ENCODE measurements around the gene CIAO2B. TPM values are rescaled to one million over a fixed set of nuclear protein-coding genes. Genes with fewer than 3 reads are reported as not detected.
"Not testable (repeated sequence)": the region's sequence is repeated elsewhere in the genome, so short reads cannot be mapped to it uniquely, and the experiment has no call there.

CIAO2B gene
- total RNA-seq, result 85.1 and 97.3 TPM in 2 replicates

DNA sequence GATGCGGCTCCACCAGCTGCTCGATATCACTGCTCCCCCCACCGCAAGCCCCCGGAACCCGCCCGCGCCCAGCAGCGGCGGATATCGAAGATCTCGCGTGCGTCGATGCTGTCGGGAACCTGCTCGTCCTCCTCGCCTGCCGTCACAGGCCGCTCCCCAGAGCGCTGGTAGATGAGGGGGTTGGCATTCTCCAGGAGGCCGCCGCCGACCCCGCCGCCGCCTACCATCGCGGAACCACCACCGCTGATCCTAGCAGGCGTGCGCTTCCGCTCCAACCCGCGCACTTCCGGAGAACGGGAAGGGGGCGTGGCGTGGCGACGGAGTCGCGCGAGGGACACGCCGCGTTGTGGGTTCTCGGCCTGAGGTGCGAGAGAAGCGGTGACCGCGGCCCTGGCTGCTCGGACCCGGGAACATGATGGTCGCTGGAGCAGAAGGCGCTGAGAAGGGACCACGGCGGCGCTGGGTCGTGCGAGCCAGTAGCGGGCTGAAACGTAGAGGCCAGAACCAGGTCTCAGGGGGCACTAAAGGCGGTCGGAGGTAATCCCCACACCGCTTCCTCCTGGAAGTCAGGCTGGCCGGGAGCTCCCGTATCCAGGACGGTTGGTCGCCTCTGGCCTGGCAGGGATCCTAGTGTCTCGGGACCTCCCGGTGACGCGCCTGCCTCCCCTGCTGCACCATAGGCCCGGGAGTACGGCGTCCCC lies at the start of gene CIAO2B:
TSS of gene CIAO2B (minus strand) at position 265 of the 701 bp plus-strand sequence. CDS start at position 227, 38 bp downstream.
- no peak for DNase-seq (ENCODE audit: extremely low read depth, low read depth, low spot score)

DNA sequence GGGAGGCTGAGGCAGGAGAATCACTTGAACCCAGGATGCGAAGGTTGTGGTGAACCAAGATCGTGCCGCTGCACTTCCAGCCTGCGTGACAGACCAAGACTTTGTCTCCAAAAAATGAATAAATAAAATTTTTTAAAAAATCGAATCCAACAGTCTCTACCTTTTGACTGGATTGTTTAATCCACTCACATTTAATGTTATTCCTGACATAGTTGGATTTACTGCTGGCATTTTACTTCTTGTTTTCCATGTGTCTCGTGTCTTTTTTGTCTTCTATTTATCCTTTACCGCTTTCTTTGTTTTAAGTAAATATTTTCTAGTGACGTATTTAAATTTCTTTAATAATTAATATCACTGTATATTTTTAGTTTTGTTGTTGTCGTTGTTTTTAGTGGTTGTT lies 48.8 kb upstream of the CIAO2B start:
- DNase-seq (ENCODE audit: extremely low read depth, low read depth, low spot score), result no peak

DNA sequence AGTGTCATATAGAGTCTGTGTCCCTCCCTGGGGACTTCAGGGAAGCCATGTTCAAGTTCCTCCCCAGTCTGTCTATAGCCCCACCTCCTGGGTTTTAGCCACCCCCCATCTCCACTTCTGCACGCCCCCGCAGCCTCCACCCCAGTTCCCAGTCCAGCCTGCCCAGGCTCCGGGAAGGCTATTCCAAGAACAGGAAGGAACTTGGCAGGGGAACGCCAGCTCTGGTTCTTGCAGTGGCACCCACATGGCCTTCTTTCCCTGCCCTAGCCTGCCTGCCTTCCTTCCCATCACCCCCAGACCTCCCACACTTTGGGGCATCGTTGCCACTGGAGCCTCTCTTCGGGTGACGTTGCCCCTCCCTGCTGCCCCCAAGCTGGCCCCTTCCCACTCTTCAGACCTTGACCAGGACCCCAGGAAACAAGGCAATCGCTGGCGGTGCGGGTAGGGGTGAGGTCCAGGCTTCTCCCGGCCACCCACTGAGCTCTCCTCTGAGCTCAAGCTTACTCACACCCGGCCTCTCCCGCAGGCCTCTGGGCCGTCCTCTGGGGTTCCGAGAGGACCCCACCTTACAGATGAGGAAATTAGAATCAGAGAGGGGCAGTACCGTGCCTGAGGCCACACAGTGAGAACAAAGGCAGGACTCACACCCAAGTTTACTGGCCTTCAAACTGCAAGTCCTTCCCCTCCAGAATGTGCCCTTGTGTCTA lies 45.0 kb upstream of the CIAO2B start:
- no peak for DNase-seq (ENCODE audit: extremely low read depth, low read depth, low spot score)

DNA sequence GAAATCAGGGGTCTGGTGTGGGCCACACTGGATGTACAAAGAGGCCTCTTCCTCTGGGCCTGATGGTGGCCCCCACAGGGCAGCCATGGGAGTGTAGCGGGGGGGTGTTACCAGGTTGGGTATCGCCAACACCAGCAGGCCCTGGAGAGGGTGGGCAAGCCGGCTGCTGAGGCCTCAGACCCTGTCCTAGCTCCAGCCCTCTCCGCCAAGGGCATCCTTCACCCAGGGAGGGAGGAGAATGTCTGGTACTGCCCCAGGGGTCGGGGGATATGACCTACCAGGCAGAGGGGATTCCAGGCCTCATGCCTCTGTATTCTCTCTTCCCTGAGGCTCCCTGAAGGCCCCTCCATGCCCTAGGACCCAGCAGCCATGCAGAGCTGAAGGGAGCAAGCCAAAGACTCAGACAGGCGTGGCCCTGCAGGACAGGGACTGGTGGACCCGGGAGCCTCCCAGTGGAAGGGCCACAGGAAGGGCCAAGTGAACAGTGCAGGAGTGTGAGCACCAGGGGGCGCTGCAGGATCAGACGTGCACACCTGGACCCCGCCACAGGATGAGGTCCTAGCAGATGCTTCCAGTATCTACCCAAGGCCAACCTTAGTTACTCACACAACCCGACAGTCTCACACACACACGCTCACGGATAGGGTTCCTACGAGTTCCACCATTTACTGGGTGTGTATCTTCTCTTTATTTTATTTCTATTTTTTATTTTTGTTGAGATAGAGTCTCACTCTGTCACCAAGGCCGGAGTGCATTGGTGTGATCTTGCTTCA lies 43.3 kb upstream of the CIAO2B start:
- peak; percentile 29 for DNase-seq (ENCODE audit: extremely low read depth, low read depth, low spot score)

DNA sequence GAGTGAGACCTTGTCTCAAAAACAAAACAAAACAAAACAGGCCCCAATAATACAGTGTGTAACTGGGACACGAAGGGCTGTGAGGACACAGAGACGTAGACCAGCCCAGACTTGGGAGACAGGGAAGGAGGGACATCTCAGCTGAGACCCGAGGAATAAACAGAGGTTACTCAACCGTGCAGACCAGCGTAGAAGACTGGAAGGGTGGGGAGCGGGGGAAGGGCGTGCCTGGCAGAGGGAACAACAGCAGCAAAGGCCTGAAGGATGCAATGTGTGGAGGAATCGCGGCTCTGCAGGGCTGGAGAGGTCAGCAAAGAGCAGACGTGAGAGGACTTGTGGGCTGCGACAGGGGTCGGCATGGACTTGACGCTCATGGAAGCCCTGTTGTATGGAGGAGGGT lies 42.5 kb upstream of the CIAO2B start:
- no peak for DNase-seq (ENCODE audit: extremely low read depth, low read depth, low spot score)

DNA sequence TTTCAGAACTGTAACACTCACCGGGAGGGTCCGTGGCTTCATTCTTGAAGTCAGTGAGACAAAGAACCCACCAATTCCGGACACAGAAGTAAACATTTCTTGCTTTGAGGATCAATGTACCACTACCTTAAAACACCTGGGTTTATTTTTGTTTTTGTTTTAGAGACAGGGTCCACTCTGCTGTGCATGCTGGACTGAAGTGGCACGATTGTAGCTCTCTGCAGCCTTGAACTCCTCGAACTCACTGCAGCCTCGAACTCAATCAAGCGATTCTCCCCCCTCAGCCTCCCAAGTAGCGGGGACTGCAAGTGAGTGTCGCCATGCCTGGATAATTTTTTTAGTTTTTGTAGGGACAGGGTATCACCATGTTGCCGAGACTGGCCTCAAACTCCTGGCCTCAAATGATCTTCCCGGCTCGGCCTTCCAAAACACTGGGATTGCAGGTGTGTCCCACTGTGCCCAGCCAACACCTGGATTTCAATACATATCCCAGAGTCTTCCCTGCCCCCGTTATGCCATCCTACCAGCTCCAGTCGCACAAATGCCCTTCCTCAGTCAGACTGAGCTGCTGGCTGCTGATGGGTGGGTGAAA lies 41.2 kb upstream of the CIAO2B start:
- no peak for DNase-seq (ENCODE audit: extremely low read depth, low read depth, low spot score)

DNA sequence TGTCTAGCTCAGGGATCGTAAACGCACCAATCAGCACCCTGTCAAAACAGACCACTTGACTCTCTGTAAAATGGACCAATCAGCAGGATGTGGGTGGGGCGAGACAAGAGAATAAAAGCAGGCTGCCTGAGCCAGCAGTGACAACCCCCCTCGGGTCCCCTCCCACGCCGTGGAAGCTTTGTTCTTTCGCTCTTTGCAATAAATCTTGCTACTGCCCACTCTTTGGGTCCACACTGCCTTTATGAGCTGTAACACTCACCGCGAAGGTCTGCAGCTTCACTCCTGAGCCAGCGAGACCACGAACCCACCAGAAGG lies 40.7 kb upstream of the CIAO2B start:
- DNase-seq (ENCODE audit: extremely low read depth, low read depth, low spot score), result not testable (repeated sequence)

DNA sequence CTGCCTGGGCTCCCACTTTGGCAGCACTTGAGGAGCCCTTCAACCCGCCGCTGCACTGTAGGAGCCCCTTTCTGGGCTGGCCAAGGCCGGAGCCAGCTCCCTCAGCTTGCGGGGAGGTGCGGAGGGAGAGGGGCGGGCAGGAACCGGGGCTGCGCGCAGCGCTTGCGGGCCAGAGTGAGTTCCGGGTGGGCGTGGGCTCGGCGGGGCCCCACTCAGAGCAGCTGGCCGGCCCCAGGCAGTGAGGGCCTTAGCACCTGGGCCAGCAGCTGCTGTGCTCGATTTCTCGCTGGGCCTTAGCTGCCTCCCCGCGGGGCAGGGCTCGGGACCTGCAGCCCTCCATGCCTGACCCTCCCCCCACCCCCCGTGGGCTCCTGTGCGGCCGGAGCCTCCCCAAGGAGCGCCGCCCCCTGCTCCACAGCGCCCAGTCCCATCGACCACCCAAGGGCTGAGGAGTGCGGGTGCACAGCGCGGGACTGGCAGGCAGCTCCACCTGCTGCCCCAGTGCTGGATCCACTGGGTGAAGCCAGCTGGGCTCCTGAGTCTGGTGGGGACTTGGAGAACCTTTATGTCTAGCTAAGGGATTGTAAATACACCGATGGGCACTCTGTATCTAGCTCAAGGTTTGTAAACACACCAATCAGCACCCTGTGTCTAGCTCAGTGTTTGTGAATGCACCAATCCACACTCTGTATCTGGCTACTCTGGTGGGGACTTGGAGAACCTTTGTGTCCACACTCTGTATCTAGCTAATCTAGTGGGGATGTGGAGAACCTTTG lies 40.1 kb upstream of the CIAO2B start:
- not testable (repeated sequence) for DNase-seq (ENCODE audit: extremely low read depth, low read depth, low spot score)

DNA sequence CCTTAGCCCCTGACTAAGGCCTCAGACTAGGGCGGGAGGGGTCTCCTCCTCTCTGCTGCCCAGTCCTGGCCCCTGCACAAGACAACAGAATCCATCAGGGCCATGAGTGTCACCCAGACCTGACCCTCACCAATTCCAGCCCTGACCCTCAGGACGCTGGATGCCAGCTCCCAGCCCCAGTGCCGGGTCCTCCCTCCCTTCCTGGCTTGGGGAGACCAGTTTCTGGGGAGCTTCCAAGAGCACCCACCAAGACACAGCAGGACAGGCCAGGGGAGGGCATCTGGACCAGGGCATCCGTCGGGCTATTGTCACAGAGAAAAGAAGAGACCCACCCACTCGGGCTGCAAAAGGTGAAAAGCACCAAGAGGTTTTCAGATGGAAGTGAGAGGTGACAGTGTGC lies 39.5 kb upstream of the CIAO2B start:
- DNase-seq (ENCODE audit: extremely low read depth, low read depth, low spot score), result no peak

DNA sequence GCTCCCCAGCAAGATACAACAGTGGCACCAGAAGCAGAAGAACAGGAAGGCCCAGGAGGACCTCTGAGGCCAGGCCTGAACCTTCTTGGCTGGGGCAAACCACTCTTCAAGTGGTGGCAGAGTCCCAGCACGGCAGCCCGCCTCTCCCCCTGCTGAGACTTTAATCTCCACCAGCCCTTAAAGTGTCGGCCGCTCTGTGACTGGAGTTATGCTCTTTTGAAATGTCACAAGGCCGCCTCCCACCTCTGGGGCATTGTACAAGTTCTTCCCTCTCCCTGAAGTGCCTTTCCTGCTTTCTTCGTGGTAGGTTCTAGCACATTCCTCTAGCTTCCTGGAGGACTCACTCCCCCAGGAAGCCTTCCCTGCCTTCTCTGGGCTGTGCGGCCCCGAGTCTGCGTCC lies 38.8 kb upstream of the CIAO2B start:
- no peak for DNase-seq (ENCODE audit: extremely low read depth, low read depth, low spot score)

DNA sequence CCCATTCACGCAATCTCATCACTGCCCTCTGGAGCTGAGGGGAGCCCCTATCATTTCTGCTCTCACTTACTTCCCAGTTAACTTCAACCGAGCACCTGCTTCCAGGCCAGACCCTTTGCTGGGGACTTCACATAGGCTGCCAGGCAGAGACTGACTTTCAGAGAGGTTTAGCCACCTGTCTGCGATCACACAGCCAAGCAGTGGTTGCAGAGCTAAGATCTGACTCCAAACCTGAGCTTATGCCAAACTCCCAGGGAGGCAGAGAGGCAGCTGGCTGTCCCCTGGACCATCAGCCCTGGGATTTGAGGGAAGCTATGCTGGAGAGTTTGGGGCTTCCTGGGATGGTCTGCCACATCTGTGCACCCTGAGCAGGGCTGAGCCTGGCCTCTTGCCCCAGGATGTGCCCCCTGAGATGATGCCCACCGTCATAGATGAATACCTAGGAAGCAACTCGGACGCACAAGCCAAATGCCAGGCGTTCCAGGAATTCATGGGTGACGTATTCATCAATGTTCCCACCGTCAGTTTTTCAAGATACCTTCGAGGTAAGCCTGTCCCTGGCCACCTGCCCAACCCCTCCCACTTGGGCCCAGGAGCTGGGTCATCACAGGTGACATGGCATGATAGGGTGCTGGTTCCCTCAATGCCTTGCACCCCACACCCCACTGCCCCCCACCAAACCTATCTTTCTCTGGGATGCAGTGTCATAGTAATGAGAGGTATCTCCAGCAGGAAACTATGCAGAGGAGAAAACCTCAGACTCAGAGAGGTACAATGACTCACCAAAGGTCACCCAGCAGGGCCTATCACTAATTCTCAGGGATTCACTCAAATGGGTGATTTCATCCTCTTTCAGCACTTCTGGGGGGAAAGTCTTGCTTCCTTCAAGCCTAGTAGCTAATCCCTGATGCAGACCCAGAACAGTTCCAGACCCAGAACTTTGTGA lies 36.8 kb upstream of the CIAO2B start:
- DNase-seq (ENCODE audit: extremely low read depth, low read depth, low spot score), result no peak

DNA sequence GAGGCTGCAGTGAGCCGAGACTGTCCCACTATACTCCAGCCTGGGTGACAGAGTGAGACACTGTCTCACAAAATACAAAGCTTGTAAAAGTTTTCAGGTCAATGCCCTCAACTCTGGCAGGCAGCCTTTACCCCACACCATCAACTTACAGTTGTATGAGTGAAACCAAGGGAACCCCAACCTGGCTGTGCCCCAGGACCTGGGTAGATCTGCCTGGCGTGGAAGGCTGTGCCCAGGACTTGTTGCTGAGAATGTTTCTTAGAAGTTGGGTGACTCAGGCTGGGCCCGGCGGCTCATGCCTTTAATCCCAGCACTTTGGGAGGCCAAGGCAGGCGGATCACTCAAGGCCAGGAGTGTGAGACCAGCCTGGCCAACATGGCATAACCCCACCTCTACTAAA lies 34.6 kb upstream of the CIAO2B start:
- DNase-seq (ENCODE audit: extremely low read depth, low read depth, low spot score), result no peak

DNA sequence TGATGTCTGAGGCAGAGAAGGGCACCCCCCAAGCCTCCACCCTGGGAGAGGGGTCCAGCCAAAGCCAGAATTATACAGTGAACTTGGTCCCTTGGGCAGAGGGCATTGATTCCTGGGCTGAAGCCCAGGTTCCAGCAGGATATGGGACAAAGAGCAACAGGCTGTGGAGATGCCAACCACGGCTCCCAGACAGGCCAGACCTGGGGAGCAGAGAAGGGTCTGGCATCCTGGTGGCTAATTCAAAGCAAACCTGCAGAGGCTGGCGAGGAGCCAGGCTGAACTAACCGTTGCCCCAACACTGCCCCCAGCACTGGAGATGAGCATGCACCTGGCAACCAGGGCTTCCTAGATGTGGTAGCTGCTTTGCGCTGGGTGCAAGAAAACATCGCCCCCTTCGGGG lies 29.8 kb upstream of the CIAO2B start:
- no peak for DNase-seq (ENCODE audit: extremely low read depth, low read depth, low spot score)

DNA sequence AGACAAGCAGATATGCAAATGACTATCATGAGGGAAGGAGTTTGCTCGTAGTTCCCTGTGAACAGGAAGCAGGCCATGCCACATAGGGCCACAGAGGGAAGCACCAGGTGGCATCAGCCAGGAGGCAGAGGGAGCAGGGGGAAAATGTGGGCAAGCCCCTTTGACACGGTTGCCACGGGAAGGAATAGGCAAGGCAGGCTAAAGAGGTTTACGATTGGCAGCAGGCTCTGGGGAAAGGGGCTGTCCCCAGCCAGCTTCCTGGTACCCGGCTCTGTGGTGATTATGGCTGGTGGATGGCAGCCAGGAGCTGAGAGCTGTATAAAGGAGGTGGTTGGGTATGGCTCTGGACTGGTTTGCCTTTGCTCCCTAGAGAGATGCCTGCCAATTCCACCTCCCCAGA lies 27.7 kb upstream of the CIAO2B start:
- no peak for DNase-seq (ENCODE audit: extremely low read depth, low read depth, low spot score)

DNA sequence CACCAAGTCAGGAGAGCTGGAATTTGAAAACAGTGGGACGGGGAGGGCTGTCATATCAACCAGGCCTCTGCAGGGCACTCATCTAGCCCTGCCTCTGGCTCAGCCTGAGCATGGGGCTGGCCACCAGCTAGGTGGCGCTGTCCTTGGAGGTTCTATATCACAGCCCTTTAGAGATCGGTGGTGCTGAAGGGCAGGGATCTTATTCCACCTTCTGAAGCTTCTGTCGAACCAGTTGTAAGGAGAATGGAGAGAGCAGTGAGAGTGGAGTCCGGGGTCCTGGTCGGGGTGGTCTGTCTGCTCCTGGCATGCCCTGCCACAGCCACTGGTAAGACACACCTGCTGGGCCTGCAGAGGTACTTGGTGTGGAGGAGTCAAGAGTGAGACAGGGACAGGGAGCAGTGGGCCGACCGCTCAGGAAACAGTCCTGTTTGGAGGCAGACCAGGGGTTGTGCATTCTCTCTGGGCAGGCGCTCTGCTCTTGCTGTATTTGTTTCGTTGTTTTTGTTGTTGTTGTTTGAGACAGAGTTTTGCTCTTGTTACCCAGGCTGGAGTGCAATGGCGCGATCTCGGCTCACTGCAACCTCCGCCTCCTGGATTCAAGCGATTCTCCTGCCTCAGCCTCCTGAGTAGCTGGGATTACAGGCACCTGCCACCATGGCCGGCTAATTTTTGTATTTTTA lies 27.0 kb upstream of the CIAO2B start, which contains the start of gene CES3:
TSS of gene CES3 (plus strand) at position 202 of the 680 bp plus-strand sequence. CDS start at position 244, 42 bp downstream.
- peak; percentile 14 for DNase-seq (ENCODE audit: extremely low read depth, low read depth, low spot score)

DNA sequence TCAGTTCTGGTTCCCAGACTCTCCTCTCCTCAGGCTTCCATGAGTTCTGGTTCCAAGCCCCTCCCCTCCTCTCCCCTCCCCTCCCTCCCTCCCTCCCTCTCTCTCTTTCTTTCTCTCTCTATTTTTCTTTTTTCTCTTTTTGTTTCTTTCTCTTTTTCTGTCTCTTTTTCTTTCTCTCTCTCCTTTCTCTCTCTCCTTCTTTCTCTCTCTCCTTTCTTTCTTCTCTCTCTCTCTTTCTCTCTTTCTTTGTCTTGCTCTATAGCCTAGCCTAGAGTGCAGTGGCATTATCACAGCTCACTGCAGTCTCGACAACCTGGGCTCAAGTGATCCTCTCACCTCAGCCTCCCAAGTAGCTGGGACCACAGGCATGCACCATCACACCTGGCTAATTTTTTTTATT lies 26.1 kb upstream of the CIAO2B start:
- no peak for DNase-seq (ENCODE audit: extremely low read depth, low read depth, low spot score)

DNA sequence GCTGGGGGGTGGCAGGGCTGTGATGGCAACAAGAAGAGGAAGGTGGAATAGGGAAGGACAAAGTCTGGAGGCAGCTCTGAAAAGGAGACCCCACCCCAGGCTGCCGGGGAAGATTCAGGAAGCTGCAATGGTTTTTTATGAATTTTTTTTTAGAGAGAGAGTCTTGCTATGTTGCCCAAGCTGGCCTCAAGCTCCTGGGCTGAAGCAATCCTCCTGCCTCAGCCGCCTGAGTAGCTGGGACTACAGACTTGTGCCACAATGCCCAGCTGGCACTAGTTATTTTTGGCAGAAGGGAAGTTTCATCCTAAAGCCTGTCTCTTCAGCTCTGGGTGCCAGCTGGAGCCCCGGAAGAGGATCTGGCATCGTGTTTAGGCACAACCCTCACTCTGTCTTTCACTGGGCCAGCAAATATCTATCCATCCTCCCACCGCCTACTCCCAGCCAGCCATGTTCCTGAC lies 25.5 kb upstream of the CIAO2B start:
- no peak for DNase-seq (ENCODE audit: extremely low read depth, low read depth, low spot score)

DNA sequence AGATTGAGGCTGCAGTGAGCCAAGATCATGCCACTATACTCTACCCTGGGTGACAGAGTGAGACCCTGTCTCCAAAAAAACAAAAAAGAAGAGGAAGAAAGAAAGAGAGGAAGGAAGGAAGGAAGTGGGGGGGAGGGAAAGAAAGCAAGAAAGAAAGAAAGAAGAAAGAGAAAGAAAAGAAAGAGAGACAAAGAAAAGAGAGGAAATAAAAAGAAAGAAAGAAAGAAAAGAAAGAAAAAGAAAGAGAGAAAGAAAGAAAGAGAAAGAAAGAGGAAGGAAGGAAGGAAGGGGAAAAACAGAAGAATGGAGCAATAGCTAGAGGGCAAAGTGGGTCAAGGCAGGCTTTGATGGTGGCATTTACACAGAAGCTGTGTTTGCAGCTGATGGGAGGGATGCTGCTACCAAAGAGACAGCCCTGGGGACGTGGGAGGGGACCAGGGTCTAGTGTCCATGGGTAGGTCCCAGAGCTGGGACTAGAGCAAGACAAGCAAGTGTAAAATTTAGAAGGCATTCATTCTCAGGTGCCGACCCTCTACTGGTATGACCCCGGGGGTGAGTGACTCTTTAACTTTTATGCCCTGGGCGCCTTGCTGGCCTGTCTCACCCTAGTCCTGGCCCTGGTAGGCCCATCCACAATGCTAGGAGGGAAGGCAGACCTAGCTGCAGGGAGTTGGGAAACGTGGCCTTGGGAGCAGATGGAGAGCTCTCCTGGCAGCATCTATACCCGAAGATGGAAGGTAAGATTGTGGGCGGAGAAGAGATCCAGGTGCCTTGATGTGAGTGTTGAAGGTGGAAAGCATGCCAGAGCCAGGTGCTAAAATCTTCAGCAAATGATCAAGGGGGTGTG lies 24.9 kb upstream of the CIAO2B start:
- no peak for DNase-seq (ENCODE audit: extremely low read depth, low read depth, low spot score)

Measured in glomerular endothelial cell (primary cell).